Ishikawa (cell line): ENCODE measurements around the gene UBE2L5.

Source experiments
- CEBPB ChIP-seq: IDR thresholded peaks from 2 replicates; pipeline ENCODE4 v1.6.1; 2012
- CREB1 ChIP-seq: IDR thresholded peaks from 2 replicates; pipeline ENCODE4 v1.6.1; 2012; ENCODE audit warnings: low read depth
- EGR1 ChIP-seq: IDR thresholded peaks from 2 replicates; pipeline ENCODE4 v1.6.1; 2012
- EP300 ChIP-seq: IDR thresholded peaks from 2 replicates; pipeline ENCODE4 v1.6.1; 2012; ENCODE audit warnings: borderline replicate concordance
- FOXM1 ChIP-seq: IDR thresholded peaks from 2 replicates; pipeline ENCODE4 v1.6.1; 2012; ENCODE audit warnings: low read depth, borderline replicate concordance
- MAX ChIP-seq: IDR thresholded peaks from 2 replicates; pipeline ENCODE4 v1.6.1; 2012
- NFIC ChIP-seq: IDR thresholded peaks from 2 replicates; pipeline ENCODE4 v1.6.1; 2012
- RAD21 ChIP-seq: IDR thresholded peaks from 2 replicates; pipeline ENCODE4 v1.6.1; 2012; ENCODE audit warnings: low read depth
- TAF1 ChIP-seq: IDR thresholded peaks from 2 replicates; pipeline ENCODE4 v1.6.1; 2012; ENCODE audit warnings: low read depth, mild to moderate bottlenecking
- TCF12 ChIP-seq: IDR thresholded peaks from 2 replicates; pipeline ENCODE4 v1.6.1; 2012; ENCODE audit warnings: low read depth
- TEAD4 ChIP-seq: IDR thresholded peaks from 2 replicates; pipeline ENCODE4 v1.6.1; 2012
- YY1 ChIP-seq: IDR thresholded peaks from 2 replicates; pipeline ENCODE4 v1.6.1; 2012; ENCODE audit warnings: low read depth
- ZBTB7A ChIP-seq: IDR thresholded peaks from 2 replicates; pipeline ENCODE4 v1.6.1; 2012; ENCODE audit warnings: low read depth
- TF ChIP-seq, protein P1 (sequence below): IDR thresholded peaks from 2 replicates; pipeline ENCODE4 v1.6.1; 2012
- TF ChIP-seq, protein P2 (sequence below): IDR thresholded peaks from 2 replicates; pipeline ENCODE4 v1.6.1; 2012; ENCODE audit warnings: low read depth, mild to moderate bottlenecking

Gene UBE2L5

DNA sequence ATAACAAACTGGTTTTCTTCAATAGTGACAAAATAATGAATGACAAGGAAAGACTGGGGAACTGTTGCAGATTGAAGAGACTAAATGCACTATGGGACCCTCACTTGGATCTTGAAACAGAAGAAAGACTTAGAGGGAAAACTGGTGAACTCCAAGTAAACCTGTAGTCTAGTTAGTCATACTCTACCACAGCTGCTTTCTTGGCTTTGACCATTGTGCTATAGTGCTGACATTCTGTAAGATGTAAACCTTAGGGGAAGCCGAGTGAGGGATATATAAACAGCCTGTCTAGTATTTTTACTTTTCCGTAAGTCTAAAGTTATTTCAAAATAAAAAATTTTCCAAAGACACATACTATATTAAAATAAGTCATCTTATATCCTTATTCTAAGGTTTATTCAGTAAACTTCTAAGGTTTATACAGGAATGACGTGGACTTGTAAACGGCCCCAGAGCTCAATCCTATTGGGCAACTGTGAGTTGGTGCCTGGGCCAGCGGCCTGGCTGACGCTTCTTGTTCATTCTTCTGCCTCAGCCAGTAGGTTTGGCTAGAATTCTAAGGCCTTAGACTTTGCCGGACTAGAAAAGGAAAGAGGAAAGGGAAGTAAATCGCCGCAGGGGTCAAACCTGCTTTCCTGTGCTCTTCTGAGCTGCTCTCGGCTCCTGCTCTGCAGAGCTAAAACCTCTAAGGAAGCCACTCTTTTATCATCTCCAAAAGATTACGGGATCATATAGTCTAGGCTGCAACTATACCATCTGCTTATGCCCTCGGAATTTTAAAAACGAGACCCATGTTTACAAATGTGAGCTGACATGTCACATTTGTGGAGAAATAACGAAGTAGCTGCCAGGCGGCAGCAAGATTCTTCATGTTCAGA is 33.6 kb upstream of the UBE2L5 start:
- TF ChIP-seq TCF12 (no peak), ZBTB7A (no peak), FOXM1 (no peak)

GRCh38 chr13:30391956-30392680 is 30.2 kb upstream of the UBE2L5 start:
- TF ChIP-seq FOXM1 = no peak
- TF ChIP-seq EP300 = no peak
- no peak for TF ChIP-seq TAF1
- TF ChIP-seq CREB1 = no peak
- TF ChIP-seq RAD21 = no peak
- no peak for TF ChIP-seq TEAD4
- TF ChIP-seq, protein P1, sequence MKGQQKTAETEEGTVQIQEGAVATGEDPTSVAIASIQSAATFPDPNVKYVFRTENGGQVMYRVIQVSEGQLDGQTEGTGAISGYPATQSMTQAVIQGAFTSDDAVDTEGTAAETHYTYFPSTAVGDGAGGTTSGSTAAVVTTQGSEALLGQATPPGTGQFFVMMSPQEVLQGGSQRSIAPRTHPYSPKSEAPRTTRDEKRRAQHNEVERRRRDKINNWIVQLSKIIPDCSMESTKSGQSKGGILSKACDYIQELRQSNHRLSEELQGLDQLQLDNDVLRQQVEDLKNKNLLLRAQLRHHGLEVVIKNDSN = no peak
- no peak for TF ChIP-seq ZBTB7A
- no peak for TF ChIP-seq NFIC
- TF ChIP-seq, protein P2, sequence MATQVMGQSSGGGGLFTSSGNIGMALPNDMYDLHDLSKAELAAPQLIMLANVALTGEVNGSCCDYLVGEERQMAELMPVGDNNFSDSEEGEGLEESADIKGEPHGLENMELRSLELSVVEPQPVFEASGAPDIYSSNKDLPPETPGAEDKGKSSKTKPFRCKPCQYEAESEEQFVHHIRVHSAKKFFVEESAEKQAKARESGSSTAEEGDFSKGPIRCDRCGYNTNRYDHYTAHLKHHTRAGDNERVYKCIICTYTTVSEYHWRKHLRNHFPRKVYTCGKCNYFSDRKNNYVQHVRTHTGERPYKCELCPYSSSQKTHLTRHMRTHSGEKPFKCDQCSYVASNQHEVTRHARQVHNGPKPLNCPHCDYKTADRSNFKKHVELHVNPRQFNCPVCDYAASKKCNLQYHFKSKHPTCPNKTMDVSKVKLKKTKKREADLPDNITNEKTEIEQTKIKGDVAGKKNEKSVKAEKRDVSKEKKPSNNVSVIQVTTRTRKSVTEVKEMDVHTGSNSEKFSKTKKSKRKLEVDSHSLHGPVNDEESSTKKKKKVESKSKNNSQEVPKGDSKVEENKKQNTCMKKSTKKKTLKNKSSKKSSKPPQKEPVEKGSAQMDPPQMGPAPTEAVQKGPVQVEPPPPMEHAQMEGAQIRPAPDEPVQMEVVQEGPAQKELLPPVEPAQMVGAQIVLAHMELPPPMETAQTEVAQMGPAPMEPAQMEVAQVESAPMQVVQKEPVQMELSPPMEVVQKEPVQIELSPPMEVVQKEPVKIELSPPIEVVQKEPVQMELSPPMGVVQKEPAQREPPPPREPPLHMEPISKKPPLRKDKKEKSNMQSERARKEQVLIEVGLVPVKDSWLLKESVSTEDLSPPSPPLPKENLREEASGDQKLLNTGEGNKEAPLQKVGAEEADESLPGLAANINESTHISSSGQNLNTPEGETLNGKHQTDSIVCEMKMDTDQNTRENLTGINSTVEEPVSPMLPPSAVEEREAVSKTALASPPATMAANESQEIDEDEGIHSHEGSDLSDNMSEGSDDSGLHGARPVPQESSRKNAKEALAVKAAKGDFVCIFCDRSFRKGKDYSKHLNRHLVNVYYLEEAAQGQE = no peak
- TF ChIP-seq MAX = no peak
- TF ChIP-seq CEBPB = no peak
- TF ChIP-seq EGR1 = no peak
- TF ChIP-seq YY1 = no peak
- TF ChIP-seq TCF12 = no peak

- TF ChIP-seq, protein P2 = no peak
- TF ChIP-seq ZBTB7A = no peak
- no peak for TF ChIP-seq EP300
- no peak for TF ChIP-seq EGR1
- no peak for TF ChIP-seq CEBPB
- TF ChIP-seq, protein P1 = no peak
- TF ChIP-seq RAD21 = no peak
Measured at GRCh38 chr13:30392681-30393045, 29.6 kb upstream of the UBE2L5 start.

DNA sequence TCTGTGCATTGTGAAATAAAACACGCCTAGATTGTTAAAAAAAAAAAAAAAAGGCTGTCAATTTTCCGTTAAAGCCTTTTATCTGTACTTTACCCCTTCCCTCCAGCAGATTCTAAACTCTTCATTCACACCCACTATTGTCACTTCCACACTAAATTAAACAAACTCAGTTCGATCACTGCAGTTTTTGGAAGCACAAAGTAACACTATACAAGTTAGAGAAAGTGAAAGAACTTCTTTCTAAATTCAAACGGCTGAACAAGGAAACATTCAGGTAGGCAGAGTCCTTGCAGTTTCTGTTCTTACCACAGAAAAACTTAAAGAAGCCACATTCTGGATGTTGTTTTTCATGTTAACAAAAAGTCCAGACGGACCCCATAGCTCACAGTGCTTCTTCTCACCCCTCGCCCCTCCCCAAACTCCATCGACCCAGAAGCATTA is 27.5 kb upstream of the UBE2L5 start:
- TF ChIP-seq EP300 (no peak), CEBPB (no peak), ZBTB7A (no peak), TEAD4 (no peak), YY1 (no peak), CREB1 (no peak), MAX (no peak), RAD21 (no peak), TAF1 (no peak)
- TF ChIP-seq, protein P2 = no peak
- TF ChIP-seq, protein P1 = no peak
